Brain microvascular endothelial cell (primary cell): ENCODE measurements around the gene DNAJC10.

Experiments
- DNase-seq: peaks from one replicate; pipeline ENCODE4 v3.0.0-alpha.2; 2020
- H3K27ac ChIP-seq: fragments of 250-450 bp; sonication (Bioruptor Pico); 2 replicates; pipeline ENCODE4 v1.5.1; 2020; ENCODE audit warnings: mild to moderate bottlenecking, moderate library complexity
- H3K27me3 ChIP-seq: fragments of 250-450 bp; sonication (Bioruptor Pico); replicated peaks from 2 replicates; pipeline ENCODE4 v1.5.1; 2020; ENCODE audit warnings: mild to moderate bottlenecking
- H3K36me3 ChIP-seq: fragments of 250-450 bp; sonication (Bioruptor Pico); replicated peaks from 2 replicates; pipeline ENCODE4 v1.5.1; 2020; ENCODE audit warnings: mild to moderate bottlenecking
- H3K4me3 ChIP-seq: 2 replicates; pipeline ENCODE4 v1.5.1; 2011; ENCODE audit warnings: low read depth, mild to moderate bottlenecking, control low read depth, low read length, moderate library complexity
- in situ Hi-C: cut with HindIII; loops from 2 replicates; pipeline ENCODE4 v1.10.0; 2017; ENCODE audit warnings: low sequenced_read_pairs, low pct_ligation_motif_present
- TF ChIP-seq, protein P1 (sequence below): IDR thresholded peaks from 2 replicates; pipeline ENCODE4 v1.5.1; 2011; ENCODE audit warnings: low read depth, mild to moderate bottlenecking, moderate library complexity, low read length, control low read depth, inconsistent platforms; ENCODE audit errors: missing control alignments

The DNAJC10 gene

DNA sequence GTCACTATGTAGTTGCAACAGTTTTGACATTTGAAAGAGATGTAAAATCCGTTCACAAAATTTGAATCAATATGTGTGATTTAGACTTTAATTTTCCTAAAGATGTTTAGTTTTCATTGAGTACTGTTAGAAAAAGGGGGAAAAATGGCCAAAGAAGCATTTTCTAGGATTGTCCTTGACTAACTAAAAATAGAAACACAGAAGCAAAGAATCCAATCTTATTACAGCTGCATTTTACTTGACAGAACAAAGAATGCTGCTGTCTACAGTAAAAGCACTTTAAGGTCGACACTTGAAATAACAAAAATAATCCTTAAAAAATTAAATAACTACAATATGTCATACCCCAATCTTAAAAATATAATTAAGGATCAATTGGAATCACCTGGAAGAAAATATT is 101.5 kb downstream of the DNAJC10 start:
- H3K27me3 ChIP-seq, result no peaks in the 10 kb centered on the region
- in situ Hi-C loops, result no loop called here
- TF ChIP-seq, protein P1, sequence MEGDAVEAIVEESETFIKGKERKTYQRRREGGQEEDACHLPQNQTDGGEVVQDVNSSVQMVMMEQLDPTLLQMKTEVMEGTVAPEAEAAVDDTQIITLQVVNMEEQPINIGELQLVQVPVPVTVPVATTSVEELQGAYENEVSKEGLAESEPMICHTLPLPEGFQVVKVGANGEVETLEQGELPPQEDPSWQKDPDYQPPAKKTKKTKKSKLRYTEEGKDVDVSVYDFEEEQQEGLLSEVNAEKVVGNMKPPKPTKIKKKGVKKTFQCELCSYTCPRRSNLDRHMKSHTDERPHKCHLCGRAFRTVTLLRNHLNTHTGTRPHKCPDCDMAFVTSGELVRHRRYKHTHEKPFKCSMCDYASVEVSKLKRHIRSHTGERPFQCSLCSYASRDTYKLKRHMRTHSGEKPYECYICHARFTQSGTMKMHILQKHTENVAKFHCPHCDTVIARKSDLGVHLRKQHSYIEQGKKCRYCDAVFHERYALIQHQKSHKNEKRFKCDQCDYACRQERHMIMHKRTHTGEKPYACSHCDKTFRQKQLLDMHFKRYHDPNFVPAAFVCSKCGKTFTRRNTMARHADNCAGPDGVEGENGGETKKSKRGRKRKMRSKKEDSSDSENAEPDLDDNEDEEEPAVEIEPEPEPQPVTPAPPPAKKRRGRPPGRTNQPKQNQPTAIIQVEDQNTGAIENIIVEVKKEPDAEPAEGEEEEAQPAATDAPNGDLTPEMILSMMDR, result no peak
- H3K4me3 ChIP-seq, result no peak overlapping the region
- no peak overlapping the region for H3K27ac ChIP-seq
- no peaks in the 10 kb centered on the region for H3K36me3 ChIP-seq
- DNase-seq, result no peak

DNA sequence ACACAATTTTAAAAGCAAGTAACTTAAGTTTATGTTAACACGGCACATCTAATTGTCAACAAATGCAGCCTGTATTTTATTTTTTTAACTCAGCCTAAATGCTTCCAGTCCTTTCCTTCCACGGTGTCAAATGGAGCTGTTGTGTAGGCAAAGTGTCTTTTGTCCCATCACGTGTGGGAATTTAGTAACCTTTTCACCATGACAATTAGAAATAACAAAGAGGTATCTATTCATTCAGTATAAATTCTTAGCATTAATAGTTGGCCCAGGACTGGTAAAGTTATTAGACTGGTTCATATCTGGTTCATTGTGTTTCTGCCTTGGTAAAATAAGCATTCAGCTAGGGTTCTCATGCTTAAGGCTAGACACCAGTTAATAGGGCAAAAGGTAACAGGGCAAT is 102.4 kb downstream of the DNAJC10 start:
- Histone ChIP-seq H3K27ac (no peak overlapping the region), H3K36me3 (no peaks in the 10 kb centered on the region), H3K27me3 (no peaks in the 10 kb centered on the region), H3K4me3 (no peak overlapping the region)
- in situ Hi-C loops, result no loop called here
- no peak for DNase-seq
- TF ChIP-seq, protein P1, result no peak

DNA sequence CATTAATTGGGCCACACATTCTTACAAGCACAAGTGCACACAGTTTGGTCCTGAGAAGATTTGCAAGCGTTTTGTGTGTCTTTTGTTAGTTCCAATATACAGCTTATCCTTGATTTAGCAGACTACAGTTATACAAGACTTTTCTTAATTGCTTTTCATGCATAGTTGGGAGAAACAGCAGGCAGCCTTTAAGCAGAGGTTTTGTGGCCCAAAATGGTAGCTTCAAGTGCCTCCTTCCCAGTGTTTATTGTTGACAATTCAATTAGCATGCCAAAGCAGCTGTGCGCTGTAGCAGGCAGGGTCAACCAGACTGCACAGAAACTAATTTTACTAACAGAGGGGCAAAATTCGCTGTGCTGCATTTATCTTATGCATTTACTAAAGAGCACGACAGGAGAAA is 102.9 kb downstream of the DNAJC10 start:
- no peak for DNase-seq
- TF ChIP-seq, protein P1, result no peak
- in situ Hi-C loops, result no loop called here
- H3K27ac ChIP-seq, result no peak overlapping the region
- H3K36me3 ChIP-seq, result no peaks in the 10 kb centered on the region
- H3K27me3 ChIP-seq, result no peaks in the 10 kb centered on the region
- H3K4me3 ChIP-seq, result no peak overlapping the region

DNA sequence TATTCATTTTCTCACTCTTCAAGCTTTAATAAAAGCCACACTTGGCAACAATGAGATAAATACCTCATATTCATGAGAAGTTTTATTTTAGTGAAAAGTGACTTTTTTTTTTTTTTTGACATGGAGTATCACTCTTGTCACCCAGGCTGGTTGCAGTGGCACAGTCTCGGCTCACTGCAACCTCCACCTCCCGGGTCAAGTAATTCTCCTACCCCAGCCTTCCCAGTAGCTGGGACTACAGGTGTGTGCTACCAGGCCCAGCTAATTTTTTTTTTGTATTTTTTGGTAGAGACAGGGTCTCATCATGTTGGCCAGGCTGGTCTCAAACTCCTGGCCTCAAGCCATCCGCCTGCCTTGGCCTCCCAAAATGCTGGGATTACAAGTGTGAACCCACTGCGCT is 103.4 kb downstream of the DNAJC10 start:
- Histone ChIP-seq H3K36me3 (no peaks in the 10 kb centered on the region), H3K27ac (no peak overlapping the region), H3K4me3 (no peak overlapping the region), H3K27me3 (no peaks in the 10 kb centered on the region)
- TF ChIP-seq, protein P1, result no peak
- no peak for DNase-seq
- in situ Hi-C loops, result no loop called here

DNA sequence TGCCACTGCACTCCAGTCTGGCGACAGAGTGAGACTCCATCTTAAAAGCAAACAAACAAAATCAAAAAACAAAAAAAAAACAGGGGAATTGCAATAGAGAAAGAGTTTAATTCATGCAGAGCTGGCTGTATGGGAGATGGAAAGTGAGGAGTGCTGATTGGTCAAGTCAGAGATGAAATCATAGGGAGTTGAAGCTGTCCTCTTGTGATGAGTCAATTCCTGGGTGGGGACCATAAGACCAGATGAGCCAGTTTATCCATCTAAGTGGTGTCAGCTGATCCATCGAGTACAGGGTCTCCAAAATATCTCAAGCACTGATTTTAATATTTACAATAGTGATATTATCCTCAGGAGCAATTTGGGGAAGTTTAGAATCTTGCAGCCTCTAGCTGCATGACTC is 105.1 kb downstream of the DNAJC10 start:
- DNase-seq, result peak; percentile 10
- Histone ChIP-seq H3K27ac (no peak overlapping the region), H3K27me3 (no peaks in the 10 kb centered on the region), H3K36me3 (no peaks in the 10 kb centered on the region), H3K4me3 (no peak overlapping the region)
- TF ChIP-seq, protein P1, result no peak
- in situ Hi-C loops, result no loop called here

DNA sequence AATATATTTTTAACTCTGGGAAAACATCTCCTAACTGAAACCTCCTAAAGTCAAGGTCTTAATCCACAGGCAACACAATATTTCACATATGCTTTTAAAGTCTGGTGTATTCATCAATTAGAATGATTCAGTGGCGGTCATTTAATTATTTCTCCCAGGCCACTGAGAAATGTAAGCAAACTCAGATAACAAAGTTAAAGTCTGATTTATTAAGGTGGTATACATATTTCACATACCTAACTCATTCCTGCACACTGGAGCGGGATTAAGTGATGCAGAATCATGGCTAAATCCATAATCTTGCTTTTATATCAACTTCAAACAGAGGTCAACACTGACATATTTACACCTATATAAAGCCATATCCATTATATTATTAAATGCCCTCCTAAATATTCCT is 106.7 kb downstream of the DNAJC10 start:
- Histone ChIP-seq H3K27me3 (no peaks in the 10 kb centered on the region), H3K36me3 (no peaks in the 10 kb centered on the region), H3K27ac (no peak overlapping the region), H3K4me3 (no peak overlapping the region)
- in situ Hi-C loops, result no loop called here
- TF ChIP-seq, protein P1, result no peak
- DNase-seq, result no peak
